ENCODE measurements around the gene ZMYND15.

DNA sequence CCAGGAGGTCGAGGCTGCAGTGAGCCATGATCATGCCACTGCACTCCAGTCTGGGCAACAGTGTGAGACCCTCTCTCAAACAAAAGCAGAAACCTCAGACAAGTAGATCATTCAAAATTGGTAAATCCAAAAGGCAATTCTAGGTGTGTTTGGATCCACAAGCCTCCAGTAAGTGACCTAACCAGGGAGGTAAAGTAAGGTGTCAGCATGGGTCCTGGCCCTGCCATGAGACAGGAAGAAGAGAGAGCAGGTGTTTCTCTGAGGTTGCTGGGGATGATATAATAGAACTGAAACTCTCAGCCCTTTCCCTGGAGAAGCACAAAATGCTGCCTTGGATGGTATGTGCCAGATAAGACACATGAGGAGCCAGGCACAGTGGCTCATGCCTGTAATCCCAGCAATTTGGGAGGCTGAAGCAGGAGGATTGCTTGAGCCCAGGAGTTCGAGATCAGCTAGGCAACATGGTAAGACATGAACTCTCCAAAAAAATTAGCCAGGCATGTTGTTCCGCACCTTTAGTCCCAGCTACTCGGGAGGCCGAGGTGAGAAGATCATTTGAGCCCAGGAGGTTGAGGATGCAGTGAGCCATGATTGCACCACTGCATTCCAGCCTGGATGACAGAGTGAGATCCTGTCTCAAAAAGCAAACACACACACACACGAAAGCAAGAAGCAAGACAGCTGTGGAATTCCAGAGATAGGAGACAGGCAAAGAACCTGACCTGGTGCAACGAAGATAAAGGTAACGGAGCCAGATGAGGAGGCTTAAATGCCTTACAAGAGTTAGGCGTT, 38.5 kb downstream of the ZMYND15 start:
- no peak for TF ChIP-seq CTCF (IDR thresholded peaks at IDR 0.05; ENCODE audit: insufficient read depth, low read length)
- no peak for TF ChIP-seq POLR2AphosphoS5 (IDR thresholded peaks at IDR 0.05; ENCODE audit: low read depth)
- no peak for TF ChIP-seq GABPA (IDR thresholded peaks at IDR 0.05; ENCODE audit: low read depth)
- TF ChIP-seq, protein P1, sequence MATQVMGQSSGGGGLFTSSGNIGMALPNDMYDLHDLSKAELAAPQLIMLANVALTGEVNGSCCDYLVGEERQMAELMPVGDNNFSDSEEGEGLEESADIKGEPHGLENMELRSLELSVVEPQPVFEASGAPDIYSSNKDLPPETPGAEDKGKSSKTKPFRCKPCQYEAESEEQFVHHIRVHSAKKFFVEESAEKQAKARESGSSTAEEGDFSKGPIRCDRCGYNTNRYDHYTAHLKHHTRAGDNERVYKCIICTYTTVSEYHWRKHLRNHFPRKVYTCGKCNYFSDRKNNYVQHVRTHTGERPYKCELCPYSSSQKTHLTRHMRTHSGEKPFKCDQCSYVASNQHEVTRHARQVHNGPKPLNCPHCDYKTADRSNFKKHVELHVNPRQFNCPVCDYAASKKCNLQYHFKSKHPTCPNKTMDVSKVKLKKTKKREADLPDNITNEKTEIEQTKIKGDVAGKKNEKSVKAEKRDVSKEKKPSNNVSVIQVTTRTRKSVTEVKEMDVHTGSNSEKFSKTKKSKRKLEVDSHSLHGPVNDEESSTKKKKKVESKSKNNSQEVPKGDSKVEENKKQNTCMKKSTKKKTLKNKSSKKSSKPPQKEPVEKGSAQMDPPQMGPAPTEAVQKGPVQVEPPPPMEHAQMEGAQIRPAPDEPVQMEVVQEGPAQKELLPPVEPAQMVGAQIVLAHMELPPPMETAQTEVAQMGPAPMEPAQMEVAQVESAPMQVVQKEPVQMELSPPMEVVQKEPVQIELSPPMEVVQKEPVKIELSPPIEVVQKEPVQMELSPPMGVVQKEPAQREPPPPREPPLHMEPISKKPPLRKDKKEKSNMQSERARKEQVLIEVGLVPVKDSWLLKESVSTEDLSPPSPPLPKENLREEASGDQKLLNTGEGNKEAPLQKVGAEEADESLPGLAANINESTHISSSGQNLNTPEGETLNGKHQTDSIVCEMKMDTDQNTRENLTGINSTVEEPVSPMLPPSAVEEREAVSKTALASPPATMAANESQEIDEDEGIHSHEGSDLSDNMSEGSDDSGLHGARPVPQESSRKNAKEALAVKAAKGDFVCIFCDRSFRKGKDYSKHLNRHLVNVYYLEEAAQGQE (IDR thresholded peaks at IDR 0.05; ENCODE audit: insufficient replicate concordance, low read depth) = no peak
